Measurements from ENCODE around the gene LEF1. TPM values are rescaled to one million over a fixed set of nuclear protein-coding genes. Genes with fewer than 3 reads are reported as not detected.

Gene LEF1
- total RNA-seq, 2 experiments from 2014 or later = 205 to 246 TPM

GRCh38 chr4:108109997-108110416 lies 58.7 kb downstream of the LEF1 start:
- Mint-ChIP-seq H3K27ac (peak overlapping the region; percentile 87), H3K4me3 (peak overlapping the region; percentile 63), H3K4me1 (ENCODE audit: low read depth) (peaks cover 93% of the 10 kb centered on the region), H3K9me3 (ENCODE audit: insufficient read depth) (no peaks in the 10 kb centered on the region), H3K36me3 (ENCODE audit: low read depth) (peaks cover 65% of the 10 kb centered on the region), H3K27me3 (ENCODE audit: low read depth) (no peaks in the 10 kb centered on the region)
- no peak for DNase-seq
- POLR2A ChIA-PET = interaction anchor here (3.0 to 3.1 kb wide), 3 partner anchors 16 to 49 kb away, joined by 9 to 14 read pairs (median 9); no protein-coding TSS in a partner anchor
- no peak for ATAC-seq
- CTCF ChIA-PET = interaction anchor here (1.3 to 2.0 kb wide), 3 partner anchors 9 to 22 kb away, joined by 3 to 6 read pairs (median 5); no protein-coding TSS in a partner anchor

- Mint-ChIP-seq H3K9me3 (ENCODE audit: insufficient read depth) (no peaks in the 10 kb centered on the region), H3K4me1 (ENCODE audit: low read depth) (peaks cover 89% of the 10 kb centered on the region), H3K36me3 (ENCODE audit: low read depth) (peaks cover 63% of the 10 kb centered on the region), H3K27me3 (ENCODE audit: low read depth) (no peaks in the 10 kb centered on the region), H3K4me3 (peak overlapping the region; percentile 63), H3K27ac (peak overlapping the region; percentile 87)
- ATAC-seq (no peak), DNase-seq (no peak)
- ChIA-PET CTCF (interaction anchor here (0.6 to 3.4 kb wide), 11 partner anchors 8 to 463 kb away, joined by 3 to 14 read pairs (median 5); no protein-coding TSS in a partner anchor), POLR2A (interaction anchor here (0.7 to 3.1 kb wide), 10 partner anchors 9 to 84 kb away, joined by 3 to 28 read pairs (median 9); partner anchors contain the start of gene LEF1)
Measured at GRCh38 chr4:108109111-108109510, 59.6 kb downstream of the LEF1 start.

GRCh38 chr4:108107729-108108382 lies 60.9 kb downstream of the LEF1 start:
- ChIA-PET CTCF (interaction anchor here (0.7 to 3.4 kb wide), 16 partner anchors 8 to 404 kb away, joined by 3 to 14 read pairs (median 4); no protein-coding TSS in a partner anchor), POLR2A (interaction anchor here (0.8 to 3.1 kb wide), 13 partner anchors 10 to 72 kb away, joined by 3 to 28 read pairs (median 9); partner anchors contain the start of gene LEF1)
- DNase-seq (peak; percentile 75), ATAC-seq (peak; percentile 79)
- no peaks in the 10 kb centered on the region for H3K27me3 Mint-ChIP-seq (ENCODE audit: low read depth)
- peak overlapping the region; percentile 62 for H3K4me3 Mint-ChIP-seq
- peaks cover 89% of the 10 kb centered on the region for H3K4me1 Mint-ChIP-seq (ENCODE audit: low read depth)
- peak overlapping the region; percentile 87 for H3K27ac Mint-ChIP-seq
- peaks cover 75% of the 10 kb centered on the region for H3K36me3 Mint-ChIP-seq (ENCODE audit: low read depth)
- H3K9me3 Mint-ChIP-seq (ENCODE audit: insufficient read depth) = no peaks in the 10 kb centered on the region

- peak; percentile 22 for ATAC-seq
- POLR2A ChIA-PET = interaction anchor here (1.1 to 3.0 kb wide), 9 partner anchors 9 to 71 kb away, joined by 3 to 28 read pairs (median 9); partner anchors contain the start of gene LEF1
- Mint-ChIP-seq H3K27me3 (ENCODE audit: low read depth) (no peaks in the 10 kb centered on the region), H3K4me1 (ENCODE audit: low read depth) (peaks cover 89% of the 10 kb centered on the region), H3K36me3 (ENCODE audit: low read depth) (peaks cover 79% of the 10 kb centered on the region), H3K9me3 (ENCODE audit: insufficient read depth) (no peaks in the 10 kb centered on the region), H3K27ac (peak overlapping the region; percentile 79), H3K4me3 (peak overlapping the region; percentile 62)
- DNase-seq = no peak
- CTCF ChIA-PET = interaction anchor here (0.5 to 3.4 kb wide), 14 partner anchors 9 to 376 kb away, joined by 3 to 14 read pairs (median 4); no protein-coding TSS in a partner anchor
Measured at GRCh38 chr4:108107101-108107500, 61.6 kb downstream of the LEF1 start.

- POLR2A ChIA-PET = interaction anchor here (0.5 to 1.4 kb wide), 2 partner anchors 11 to 14 kb away, joined by 3 read pairs; no protein-coding TSS in a partner anchor
- Mint-ChIP-seq H3K9me3 (ENCODE audit: insufficient read depth) (no peaks in the 10 kb centered on the region), H3K36me3 (ENCODE audit: low read depth) (peaks cover 81% of the 10 kb centered on the region), H3K4me3 (peak overlapping the region; percentile 62), H3K4me1 (ENCODE audit: low read depth) (peaks cover 90% of the 10 kb centered on the region), H3K27ac (peak overlapping the region; percentile 79), H3K27me3 (ENCODE audit: low read depth) (no peaks in the 10 kb centered on the region)
- CTCF ChIA-PET = interaction anchor here (1.0 to 3.4 kb wide), 7 partner anchors 11 to 466 kb away, joined by 3 to 14 read pairs (median 4); no protein-coding TSS in a partner anchor
- no peak for ATAC-seq
- DNase-seq = no peak
Measured at GRCh38 chr4:108106186-108106585, 62.5 kb downstream of the LEF1 start.

- Mint-ChIP-seq H3K27me3 (ENCODE audit: low read depth) (no peaks in the 10 kb centered on the region), H3K4me3 (no peak overlapping the region), H3K36me3 (ENCODE audit: low read depth) (peaks cover 71% of the 10 kb centered on the region), H3K4me1 (ENCODE audit: low read depth) (peaks cover 83% of the 10 kb centered on the region), H3K27ac (peak overlapping the region; percentile 50), H3K9me3 (ENCODE audit: insufficient read depth) (no peaks in the 10 kb centered on the region)
- no peak for DNase-seq
- no peak for ATAC-seq
- CTCF ChIA-PET = interaction anchor here (0.8 to 2.4 kb wide), 8 partner anchors 10 to 73 kb away, joined by 3 to 7 read pairs (median 4); no protein-coding TSS in a partner anchor
- POLR2A ChIA-PET = interaction anchor here (0.8 to 1.4 kb wide), 3 partner anchors 10 to 12 kb away, joined by 3 to 4 read pairs (median 3); no protein-coding TSS in a partner anchor
Measured at GRCh38 chr4:108103099-108103862, 65.5 kb downstream of the LEF1 start.

GRCh38 chr4:108100827-108101226 lies 67.9 kb downstream of the LEF1 start:
- H3K27me3 Mint-ChIP-seq (ENCODE audit: low read depth) = no peaks in the 10 kb centered on the region
- ATAC-seq (peak; percentile 47), DNase-seq (no peak)
- CTCF ChIA-PET = interaction anchor here (1.2 to 1.7 kb wide), 3 partner anchors 9 to 41 kb away, joined by 3 to 6 read pairs (median 3); no protein-coding TSS in a partner anchor
- POLR2A ChIA-PET = no interaction called here
- H3K36me3 Mint-ChIP-seq (ENCODE audit: low read depth) = peaks cover 80% of the 10 kb centered on the region
- peak overlapping the region; percentile 48 for H3K27ac Mint-ChIP-seq
- H3K9me3 Mint-ChIP-seq (ENCODE audit: insufficient read depth) = no peaks in the 10 kb centered on the region
- no peak overlapping the region for H3K4me3 Mint-ChIP-seq
- peaks cover 85% of the 10 kb centered on the region for H3K4me1 Mint-ChIP-seq (ENCODE audit: low read depth)

- no peak for ATAC-seq
Measured at GRCh38 chr4:108099838-108100237, 68.9 kb downstream of the LEF1 start.

GRCh38 chr4:108097990-108098553 lies 70.7 kb downstream of the LEF1 start:
- Mint-ChIP-seq H3K4me3 (no peak overlapping the region), H3K27me3 (ENCODE audit: low read depth) (no peaks in the 10 kb centered on the region), H3K9me3 (ENCODE audit: insufficient read depth) (no peaks in the 10 kb centered on the region), H3K4me1 (ENCODE audit: low read depth) (peaks cover 92% of the 10 kb centered on the region), H3K36me3 (ENCODE audit: low read depth) (peaks cover 83% of the 10 kb centered on the region), H3K27ac (no peak overlapping the region)
- ChIA-PET POLR2A (interaction anchor here (2.0 kb wide), 1 partner anchor 9 kb away, joined by 6 read pairs; no protein-coding TSS in a partner anchor), CTCF (interaction anchor here (1.0 to 2.2 kb wide), 5 partner anchors 12 to 474 kb away, joined by 3 to 9 read pairs (median 5); no protein-coding TSS in a partner anchor)
- ATAC-seq = no peak
- no peak for DNase-seq

More at GRCh38 chr4:108099838-108100237, 68.9 kb downstream of the LEF1 start:
- CTCF ChIA-PET = interaction anchor here (0.6 to 2.2 kb wide), 5 partner anchors 8 to 63 kb away, joined by 3 to 5 read pairs (median 3); no protein-coding TSS in a partner anchor
- Mint-ChIP-seq H3K4me1 (ENCODE audit: low read depth) (peaks cover 88% of the 10 kb centered on the region), H3K27ac (no peak overlapping the region), H3K36me3 (ENCODE audit: low read depth) (peaks cover 83% of the 10 kb centered on the region), H3K27me3 (ENCODE audit: low read depth) (no peaks in the 10 kb centered on the region), H3K9me3 (ENCODE audit: insufficient read depth) (no peaks in the 10 kb centered on the region), H3K4me3 (no peak overlapping the region)
- DNase-seq = no peak
- POLR2A ChIA-PET = no interaction called here

- Mint-ChIP-seq H3K27ac (peak overlapping the region; percentile 45), H3K27me3 (ENCODE audit: low read depth) (no peaks in the 10 kb centered on the region), H3K4me1 (ENCODE audit: low read depth) (peaks cover 83% of the 10 kb centered on the region), H3K4me3 (no peak overlapping the region), H3K36me3 (ENCODE audit: low read depth) (peaks cover 70% of the 10 kb centered on the region), H3K9me3 (ENCODE audit: insufficient read depth) (no peaks in the 10 kb centered on the region)
- ChIA-PET CTCF (interaction anchor here (0.8 to 2.1 kb wide), 11 partner anchors 8 to 64 kb away, joined by 3 to 8 read pairs (median 4); no protein-coding TSS in a partner anchor), POLR2A (interaction anchor here (2.8 kb wide), 1 partner anchor 13 kb away, joined by 14 read pairs; no protein-coding TSS in a partner anchor)
- ATAC-seq (no peak), DNase-seq (no peak)
Measured at GRCh38 chr4:108094923-108095482, 73.7 kb downstream of the LEF1 start.

Data from activated CD8-positive, alpha-beta T cell treated with anti-CD3 and anti-CD28 coated beads, Interleukin-2, amount 10 ng/mL, durations not matched to agents 7 days and 5 days (primary cell).